ENCODE results near the gene CD3E.

CD3E gene

GRCh38 chr11:118334745-118335144 lies 30.2 kb downstream of the CD3E start:
- DNase-seq: no peak

DNA sequence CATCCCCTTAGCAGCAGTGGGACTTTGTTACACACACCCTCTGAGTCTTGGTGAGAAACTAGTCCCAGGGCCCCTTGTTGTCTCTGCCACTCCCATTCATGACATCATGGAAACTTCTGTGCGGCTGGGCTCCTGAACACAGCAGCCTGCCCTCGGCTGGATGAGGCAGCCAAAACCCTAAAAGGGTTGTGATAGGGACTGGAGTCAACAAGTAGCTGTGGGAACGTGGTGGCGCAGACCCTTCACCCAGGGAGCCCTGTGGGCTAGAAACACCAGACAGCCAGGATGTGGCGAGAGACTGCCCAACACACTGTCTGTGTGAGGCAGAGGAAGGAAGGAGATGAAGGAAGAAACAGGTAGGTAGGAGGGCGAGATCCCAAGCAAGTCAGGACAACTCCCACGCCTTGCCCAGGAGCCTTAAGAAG lies 34.1 kb downstream of the CD3E start:
- DNase-seq: no peak

DNA sequence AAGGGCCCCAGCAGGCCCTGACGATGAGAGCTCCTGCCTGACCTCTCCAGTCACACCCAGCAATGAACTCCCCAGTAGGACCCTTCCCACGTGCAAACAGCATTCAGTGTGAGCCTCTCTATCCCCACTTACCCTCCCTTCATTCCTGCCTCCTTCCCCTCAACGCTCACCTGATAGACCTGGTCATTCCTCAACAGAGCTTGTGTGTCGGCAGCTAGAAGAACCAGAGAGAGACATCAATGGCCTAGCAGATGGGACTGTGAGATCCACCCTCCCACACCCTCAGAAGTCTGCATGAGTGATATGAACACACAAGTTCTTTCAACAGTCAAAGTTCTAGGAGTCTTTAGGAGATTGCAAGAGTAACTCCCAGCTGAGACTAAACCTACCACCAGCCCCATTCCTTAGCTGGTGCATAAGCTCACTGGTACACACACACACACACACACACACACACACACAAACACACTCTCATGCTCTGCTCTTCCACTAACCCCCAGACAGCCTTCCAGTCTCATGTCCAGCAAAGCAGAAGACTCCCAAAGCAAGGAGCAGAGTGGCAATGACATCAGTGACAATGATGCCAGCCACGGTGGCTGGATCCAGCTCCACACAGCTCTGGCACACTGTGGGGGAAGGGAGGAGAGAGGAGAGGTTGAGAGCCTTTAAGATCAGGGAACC lies 34.9 kb downstream of the CD3E start:
- no peak for DNase-seq

DNA sequence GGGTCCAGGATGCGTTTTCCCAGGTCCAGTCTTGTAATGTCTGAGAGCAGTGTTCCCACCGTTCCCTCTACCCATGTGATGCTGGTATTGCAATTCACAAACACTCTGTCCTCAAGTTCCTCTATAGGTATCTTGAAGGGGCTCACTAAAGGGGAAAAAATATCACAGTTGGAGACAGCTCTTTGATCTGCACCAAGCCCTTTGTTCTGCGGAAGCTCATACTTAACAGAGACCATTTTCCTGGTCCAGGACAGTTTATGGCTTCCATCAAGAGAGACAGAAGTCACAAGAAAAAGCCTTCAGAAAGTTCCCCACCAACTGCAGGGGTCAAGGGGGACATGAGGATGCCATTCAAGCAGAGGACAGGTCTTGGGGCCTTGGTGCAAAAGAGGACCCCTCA lies 35.9 kb downstream of the CD3E start:
- no peak for DNase-seq

DNA sequence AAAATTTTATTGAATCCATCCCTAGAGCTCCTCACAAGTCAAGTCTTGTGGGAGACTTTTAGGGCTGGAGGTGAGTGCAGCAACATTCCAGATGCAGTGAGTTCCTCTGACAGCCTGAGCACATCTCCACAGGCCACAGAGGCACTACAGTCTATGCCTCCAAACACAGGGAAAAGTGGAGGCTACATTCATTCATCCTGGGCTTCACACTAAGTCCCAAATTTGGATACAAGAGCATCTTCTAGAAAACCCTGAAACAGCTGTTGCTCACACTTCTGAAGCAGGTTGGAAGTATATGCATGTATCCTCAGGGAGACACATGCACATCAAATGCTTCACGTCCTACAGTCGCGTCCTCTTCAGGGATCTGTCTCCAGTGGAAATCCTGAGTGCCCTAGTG lies 36.7 kb downstream of the CD3E start:
- no peak for DNase-seq

GRCh38 chr11:118341815-118342489 lies 37.4 kb downstream of the CD3E start:
- no peak for DNase-seq

- DNase-seq: no peak
Measured at GRCh38 chr11:118342503-118343161, 38.1 kb downstream of the CD3E start, which contains the start of gene CD3D. CD3D (minus strand) TSS chr11:118342705; CDS start chr11:118342607, 98 bp downstream.

- DNase-seq: no peak
Measured at GRCh38 chr11:118343248-118343647, 38.7 kb downstream of the CD3E start.

GRCh38 chr11:118343981-118344515 lies 39.5 kb downstream of the CD3E start, which contains the start of gene CD3G:
CD3G (plus strand) TSS chr11:118344344; CDS start chr11:118344424, 80 bp downstream.
- no peak for DNase-seq

DNA sequence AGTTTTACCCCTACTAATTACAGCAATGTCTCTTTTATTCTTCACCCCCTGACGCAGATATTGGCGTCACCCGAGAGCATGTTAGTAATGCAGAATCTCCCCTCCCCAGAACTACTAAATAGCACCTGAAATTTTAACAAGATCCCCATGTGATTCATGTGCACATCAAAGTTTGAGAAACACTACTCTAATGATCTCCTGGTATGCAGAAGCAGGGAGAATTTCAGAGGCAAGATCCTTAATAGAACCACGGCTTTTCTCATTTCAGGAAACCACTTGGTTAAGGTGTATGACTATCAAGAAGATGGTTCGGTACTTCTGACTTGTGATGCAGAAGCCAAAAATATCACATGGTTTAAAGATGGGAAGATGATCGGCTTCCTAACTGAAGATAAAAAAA lies 44.9 kb downstream of the CD3E start:
- DNase-seq: no peak

- no peak for DNase-seq
Measured at GRCh38 chr11:118353084-118353710, 48.7 kb downstream of the CD3E start.

DNA sequence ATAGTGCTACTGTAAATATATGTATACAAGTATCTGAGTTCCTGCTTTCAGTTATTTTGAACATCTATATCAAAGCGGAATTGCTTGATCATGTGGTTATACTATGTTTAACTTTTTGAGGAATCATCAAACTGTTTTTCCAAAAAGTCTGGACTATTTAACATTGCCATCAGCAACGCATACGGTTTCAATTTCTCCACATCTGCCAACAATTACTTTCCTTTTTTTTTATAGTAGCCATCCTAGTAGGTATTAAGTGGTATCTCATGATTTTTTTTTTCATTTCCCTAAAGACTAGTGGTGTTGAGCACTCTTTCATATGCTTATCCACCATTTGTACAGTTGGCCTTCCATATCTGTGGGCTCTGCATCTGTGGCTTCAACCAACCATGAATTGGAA lies 53.5 kb downstream of the CD3E start:
- DNase-seq: no peak

- DNase-seq: peak; percentile 94
Measured at GRCh38 chr11:118359295-118359958, 54.9 kb downstream of the CD3E start, which contains the start of gene UBE4A. UBE4A (plus strand) TSS chr11:118359600; CDS start chr11:118365081, 5,481 bp downstream.

DNA sequence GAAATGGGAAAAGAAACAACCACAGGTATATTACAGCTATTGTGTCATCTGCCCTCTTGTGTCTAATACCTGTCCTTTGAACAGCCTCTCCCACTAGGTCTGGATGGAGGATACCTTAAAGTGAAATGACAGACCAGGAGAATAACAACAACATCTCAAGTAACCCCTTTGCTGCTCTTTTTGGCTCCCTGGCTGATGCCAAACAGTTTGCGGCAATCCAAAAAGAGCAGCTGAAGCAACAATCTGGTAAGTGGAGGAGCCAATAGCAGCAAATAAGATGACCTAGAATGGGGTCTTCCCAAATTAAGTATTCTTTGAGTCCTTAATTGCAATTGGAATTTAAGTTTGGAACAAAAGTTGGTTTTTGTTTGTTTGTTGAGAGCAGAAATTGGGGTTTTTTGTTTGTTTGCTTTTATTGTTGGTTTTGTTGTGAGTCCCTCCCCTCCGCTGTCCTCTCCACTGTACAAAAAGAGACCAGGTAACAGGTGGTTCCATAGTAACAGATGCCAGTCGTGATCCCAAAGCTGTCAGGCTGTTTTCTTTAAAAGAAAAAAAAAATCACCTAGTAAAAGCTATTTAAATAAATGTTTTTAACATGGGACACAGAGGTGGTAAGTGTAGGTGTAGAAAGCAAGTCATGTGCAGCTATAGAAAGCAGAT lies 60.6 kb downstream of the CD3E start:
- no peak for DNase-seq
